Stimulated activated CD8-positive, alpha-beta memory T cell treated with anti-CD3 and anti-CD28 coated beads, Interleukin-12 subunit alpha, Interleukin-12 subunit beta, amount 100 ng/mL, for 1 hour (primary cell): ENCODE results near the gene SUGCT.
"Not testable (repeated sequence)": the region's sequence is repeated elsewhere in the genome, so short reads cannot be mapped to it uniquely, and the experiment has no call there.

Source experiments
- DNase-seq: peaks from one replicate; pipeline ENCODE4 v3.0.0-alpha.2; 2020; ENCODE audit warnings: low read depth

SUGCT gene

GRCh38 chr7:40263752-40264390 is 129.1 kb downstream of the SUGCT start:
- no peak for DNase-seq

GRCh38 chr7:40267583-40267982 is 132.8 kb downstream of the SUGCT start:
- no peak for DNase-seq

GRCh38 chr7:40268810-40269209 is 134.0 kb downstream of the SUGCT start:
- not testable (repeated sequence) for DNase-seq

GRCh38 chr7:40276061-40276460 is 141.3 kb downstream of the SUGCT start:
- DNase-seq = no peak

GRCh38 chr7:40279991-40280390 is 145.2 kb downstream of the SUGCT start:
- DNase-seq = no peak

GRCh38 chr7:40282858-40283257 is 148.1 kb downstream of the SUGCT start:
- no peak for DNase-seq

GRCh38 chr7:40283391-40283790 is 148.6 kb downstream of the SUGCT start:
- no peak for DNase-seq

GRCh38 chr7:40288827-40289226 is 154.0 kb downstream of the SUGCT start:
- no peak for DNase-seq

- no peak for DNase-seq
Observed at GRCh38 chr7:40297741-40298311, 163.0 kb downstream of the SUGCT start.

GRCh38 chr7:40298421-40298820 is 163.6 kb downstream of the SUGCT start:
- no peak for DNase-seq

GRCh38 chr7:40299097-40299496 is 164.3 kb downstream of the SUGCT start:
- DNase-seq = no peak

GRCh38 chr7:40300146-40300670 is 165.4 kb downstream of the SUGCT start:
- DNase-seq = no peak

- no peak for DNase-seq
Observed at GRCh38 chr7:40301486-40302068, 166.8 kb downstream of the SUGCT start.

- DNase-seq = no peak
Observed at GRCh38 chr7:40303996-40304395, 169.2 kb downstream of the SUGCT start.

- DNase-seq = no peak
Observed at GRCh38 chr7:40305229-40305628, 170.4 kb downstream of the SUGCT start.

- no peak for DNase-seq
Observed at GRCh38 chr7:40306025-40306424, 171.2 kb downstream of the SUGCT start.

- no peak for DNase-seq
Observed at GRCh38 chr7:40306596-40306995, 171.8 kb downstream of the SUGCT start.

GRCh38 chr7:40310258-40310657 is 175.5 kb downstream of the SUGCT start:
- DNase-seq = no peak

- no peak for DNase-seq
Observed at GRCh38 chr7:40311307-40311706, 176.5 kb downstream of the SUGCT start.

- DNase-seq = no peak
Observed at GRCh38 chr7:40315277-40315676, 180.5 kb downstream of the SUGCT start.

- DNase-seq = no peak
Observed at GRCh38 chr7:40316176-40316575, 181.4 kb downstream of the SUGCT start.

GRCh38 chr7:40324914-40325313 is 190.1 kb downstream of the SUGCT start:
- no peak for DNase-seq

- no peak for DNase-seq
Observed at GRCh38 chr7:40327113-40327512, 192.3 kb downstream of the SUGCT start.

GRCh38 chr7:40327873-40328272 is 193.1 kb downstream of the SUGCT start:
- no peak for DNase-seq
